HG03378 (cell line): Measurements from ENCODE around the gene FPR2.

Source experiments
- ATAC-seq: cut with Tn5 transposase; IDR thresholded peaks from one replicate; pipeline ENCODE4 v1.9.1; 2021; ENCODE audit warnings: mild to moderate bottlenecking, moderate library complexity; ENCODE audit not compliant: unreplicated experiment

The FPR2 gene

DNA sequence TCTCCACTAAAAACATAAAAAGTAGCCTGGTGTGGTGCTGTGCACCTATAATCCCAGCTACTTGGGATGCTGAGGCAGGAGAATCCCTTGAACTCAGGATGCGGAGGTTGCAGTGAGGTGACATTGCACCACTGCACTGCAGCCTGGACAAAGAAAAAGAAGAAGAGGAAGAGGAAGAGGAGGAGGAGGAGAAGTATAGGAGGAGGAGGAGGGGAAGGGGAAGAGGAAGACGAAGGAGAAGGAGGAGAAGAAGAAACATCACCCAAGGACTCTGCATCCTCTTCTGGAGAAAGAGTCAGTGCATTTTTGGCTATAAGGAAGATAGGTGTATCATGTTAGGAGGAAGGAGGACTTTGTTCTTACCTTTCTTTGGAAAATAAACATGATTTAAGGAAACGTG is 21.0 kb downstream of the FPR2 start:
- ATAC-seq = no peak

DNA sequence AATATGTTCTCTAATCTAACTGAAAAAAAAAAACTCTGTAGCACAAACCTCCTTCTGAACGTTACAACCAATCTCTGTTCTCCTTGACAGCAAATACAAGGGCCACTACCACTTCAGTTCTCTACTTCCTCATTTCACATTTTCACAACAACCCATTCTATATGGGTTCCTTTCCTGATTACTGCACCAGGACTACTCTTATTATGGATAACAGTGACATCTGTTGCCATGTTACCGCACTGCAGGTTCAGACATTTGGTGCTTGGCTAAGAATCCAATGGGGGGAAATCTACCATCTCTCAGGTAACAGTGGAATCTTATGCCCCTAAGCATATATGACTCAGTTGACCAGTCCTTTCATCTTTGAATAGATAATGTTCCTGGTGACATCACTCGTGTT is 22.4 kb downstream of the FPR2 start:
- no peak for ATAC-seq

- no peak for ATAC-seq
Observed at GRCh38 chr19:51784109-51784785, 23.3 kb downstream of the FPR2 start.

- ATAC-seq = no peak
Observed at GRCh38 chr19:51784922-51785690, 24.1 kb downstream of the FPR2 start.

- no peak for ATAC-seq
Observed at GRCh38 chr19:51786646-51787494, 25.9 kb downstream of the FPR2 start.

GRCh38 chr19:51788029-51788428 is 27.0 kb downstream of the FPR2 start:
- ATAC-seq = no peak

DNA sequence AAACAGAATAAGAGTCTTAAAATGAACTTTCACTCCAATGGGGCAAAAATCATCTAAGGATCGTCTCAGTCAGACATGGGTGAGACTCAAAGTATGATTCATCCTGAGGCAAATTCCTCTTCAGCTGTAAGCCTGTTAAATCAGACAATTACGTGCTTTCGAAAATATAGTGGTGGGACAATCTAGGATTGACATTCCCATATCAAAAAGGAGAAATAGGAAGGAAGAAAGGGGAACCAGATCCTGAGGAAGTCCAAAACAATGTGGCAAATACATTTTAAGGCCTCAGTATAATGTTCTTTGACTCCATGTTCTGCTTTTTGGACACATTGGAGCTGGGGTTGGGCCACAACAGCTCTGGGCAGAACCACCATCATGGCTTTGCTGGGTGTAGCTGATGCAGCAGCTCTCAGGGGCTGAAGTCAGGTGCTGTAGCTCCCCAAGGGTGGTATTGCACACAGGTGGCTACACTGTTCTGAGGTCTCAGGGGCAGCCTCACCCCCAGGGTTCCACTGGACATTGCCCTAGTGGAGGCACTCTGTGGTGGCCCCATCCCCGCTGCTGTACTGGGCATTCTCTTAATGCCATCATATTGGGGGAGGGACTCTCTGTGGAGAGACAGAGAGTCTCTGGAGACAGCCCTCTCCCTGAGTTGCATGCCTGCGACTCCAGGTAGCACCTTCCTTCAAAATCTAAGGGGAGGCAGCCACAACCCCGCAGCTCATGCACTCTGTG is 28.2 kb downstream of the FPR2 start:
- no peak for ATAC-seq

DNA sequence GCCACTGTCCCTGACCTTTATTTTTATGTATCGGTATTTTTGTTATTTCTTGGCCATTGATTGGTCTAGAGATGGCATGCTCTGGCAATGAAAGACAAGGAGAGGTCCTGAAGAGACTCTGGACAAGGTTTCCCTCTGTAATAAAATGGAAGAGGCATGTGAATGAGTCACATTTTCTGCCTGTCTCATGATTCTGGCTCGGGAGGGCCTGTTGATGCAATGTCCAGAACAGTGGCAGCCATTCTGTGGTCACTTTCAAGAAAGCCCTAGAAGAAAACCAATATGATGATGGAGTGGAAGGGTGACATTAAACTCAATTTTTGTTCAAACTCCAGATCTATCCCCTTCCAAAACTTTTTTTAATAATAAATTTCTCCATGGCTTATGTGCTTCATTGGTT is 32.0 kb downstream of the FPR2 start:
- ATAC-seq = no peak

DNA sequence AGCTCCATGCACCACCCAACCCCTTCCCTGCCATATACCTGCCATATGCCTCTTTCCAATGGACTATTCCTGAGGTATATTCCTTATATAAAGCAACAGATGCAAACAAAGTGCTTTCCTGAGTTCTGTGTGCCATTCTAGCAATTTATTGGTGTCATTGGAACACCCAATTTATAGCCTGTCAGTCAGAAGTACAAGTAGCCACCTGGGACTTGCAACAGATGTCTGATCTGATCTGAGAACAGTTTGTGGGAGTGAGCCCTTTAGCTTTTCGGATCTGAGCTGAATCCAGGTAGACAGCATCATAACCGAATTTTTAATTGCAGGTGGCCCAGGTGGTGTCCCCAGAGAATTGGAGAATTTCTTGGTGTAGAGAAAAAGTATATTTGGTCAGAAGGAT is 33.0 kb downstream of the FPR2 start:
- no peak for ATAC-seq

GRCh38 chr19:51794885-51795490 is 34.0 kb downstream of the FPR2 start, which contains the start of gene FPR3:
Gene FPR3, plus strand, starts transcription at chr19:51795157. Its CDS starts 28,592 bp downstream, at chr19:51823749.
- ATAC-seq = no peak

DNA sequence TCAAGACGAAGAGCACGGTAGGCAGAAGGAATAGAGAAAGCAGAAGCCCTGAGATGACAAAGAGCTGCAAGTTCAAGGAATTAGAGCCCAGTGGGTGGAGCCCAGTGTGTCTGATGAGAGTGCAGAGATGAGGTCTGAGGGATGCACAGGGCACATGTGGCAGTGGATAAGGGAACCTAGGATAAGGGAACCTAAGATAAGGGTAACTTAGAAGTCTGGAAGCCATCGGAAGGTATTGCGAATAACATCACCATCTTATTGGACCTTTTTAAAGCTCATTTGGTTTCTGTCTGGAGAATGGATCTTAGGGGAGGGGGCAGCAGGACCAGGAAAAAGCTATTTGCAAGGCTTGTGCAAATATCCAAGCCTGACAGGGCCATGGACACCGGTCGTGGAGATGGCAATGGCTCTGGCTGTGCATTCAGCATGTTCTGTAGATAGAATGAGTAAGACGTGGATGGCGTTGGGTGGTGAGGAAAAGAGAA is 35.3 kb downstream of the FPR2 start:
- ATAC-seq = no peak

DNA sequence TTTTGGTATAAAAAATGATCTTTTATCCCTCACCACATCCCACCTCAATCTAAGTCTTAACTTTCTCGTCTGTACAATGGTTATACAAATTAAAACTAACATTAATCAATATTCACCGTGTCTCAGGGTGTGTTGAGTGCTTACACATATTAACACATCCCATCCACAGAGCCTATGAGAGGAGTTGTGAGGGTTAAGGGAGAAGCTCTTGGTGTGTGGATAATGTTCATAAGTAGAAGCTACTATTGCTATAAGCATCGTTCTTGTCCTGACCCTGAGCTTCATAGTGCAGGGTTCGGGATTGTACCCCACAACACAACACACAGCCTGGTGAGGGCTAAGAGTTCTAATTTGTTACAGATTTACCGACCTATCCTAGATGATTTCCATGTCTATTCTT is 36.5 kb downstream of the FPR2 start:
- ATAC-seq = no peak

DNA sequence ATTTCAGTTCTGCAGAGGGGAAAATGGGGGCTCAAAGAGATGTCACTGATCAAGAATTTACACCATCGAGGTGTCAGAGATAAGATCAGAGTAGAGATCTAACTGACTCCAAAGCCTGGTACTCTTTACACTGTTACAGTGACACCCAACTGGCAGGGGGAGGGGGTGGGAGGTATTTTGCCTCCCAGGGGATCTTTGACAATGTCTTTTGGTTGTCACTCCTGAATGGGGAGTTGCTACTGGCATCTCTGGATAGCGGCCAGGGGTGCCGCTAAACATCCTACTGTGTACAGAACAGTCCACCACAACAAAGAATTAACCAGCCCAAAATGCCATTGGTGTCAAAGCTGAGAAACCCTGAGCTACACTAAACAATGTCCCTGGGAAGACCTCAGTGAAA is 37.1 kb downstream of the FPR2 start:
- no peak for ATAC-seq

GRCh38 chr19:51799034-51799773 is 38.2 kb downstream of the FPR2 start:
- ATAC-seq = no peak

DNA sequence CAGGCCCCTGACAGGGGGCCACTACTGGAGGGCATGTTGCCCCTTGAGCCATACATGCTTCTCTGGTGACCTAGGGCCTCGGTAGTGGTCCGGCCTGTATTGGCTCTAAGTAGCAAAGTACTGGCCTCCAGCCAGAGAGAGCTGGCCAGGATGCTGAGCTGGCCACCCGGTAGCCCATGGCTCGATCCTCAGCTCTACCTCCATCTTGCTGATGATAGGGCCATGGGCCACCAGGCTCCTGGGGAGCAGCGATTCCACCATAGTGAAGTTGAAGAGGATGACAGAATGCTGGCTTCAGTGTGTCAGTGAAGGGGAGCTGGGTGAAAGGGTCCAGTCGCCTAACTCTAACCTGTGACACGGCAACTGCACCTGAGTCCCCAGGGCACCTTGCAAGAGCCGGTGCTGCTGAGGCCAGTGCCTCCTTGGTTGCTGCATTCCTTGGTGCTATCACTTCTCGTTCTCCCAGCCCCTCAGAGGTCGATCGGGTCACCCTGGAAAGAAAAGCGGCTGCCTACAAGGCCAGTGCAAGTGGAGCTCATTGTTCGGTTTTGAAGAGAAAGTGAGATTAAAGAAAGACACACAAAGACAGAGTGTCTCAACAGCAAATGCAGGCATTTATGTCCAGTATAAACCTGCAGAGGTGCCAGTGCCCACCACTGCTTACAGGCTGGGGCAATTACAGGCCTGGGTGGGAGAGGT is 38.9 kb downstream of the FPR2 start:
- no peak for ATAC-seq

DNA sequence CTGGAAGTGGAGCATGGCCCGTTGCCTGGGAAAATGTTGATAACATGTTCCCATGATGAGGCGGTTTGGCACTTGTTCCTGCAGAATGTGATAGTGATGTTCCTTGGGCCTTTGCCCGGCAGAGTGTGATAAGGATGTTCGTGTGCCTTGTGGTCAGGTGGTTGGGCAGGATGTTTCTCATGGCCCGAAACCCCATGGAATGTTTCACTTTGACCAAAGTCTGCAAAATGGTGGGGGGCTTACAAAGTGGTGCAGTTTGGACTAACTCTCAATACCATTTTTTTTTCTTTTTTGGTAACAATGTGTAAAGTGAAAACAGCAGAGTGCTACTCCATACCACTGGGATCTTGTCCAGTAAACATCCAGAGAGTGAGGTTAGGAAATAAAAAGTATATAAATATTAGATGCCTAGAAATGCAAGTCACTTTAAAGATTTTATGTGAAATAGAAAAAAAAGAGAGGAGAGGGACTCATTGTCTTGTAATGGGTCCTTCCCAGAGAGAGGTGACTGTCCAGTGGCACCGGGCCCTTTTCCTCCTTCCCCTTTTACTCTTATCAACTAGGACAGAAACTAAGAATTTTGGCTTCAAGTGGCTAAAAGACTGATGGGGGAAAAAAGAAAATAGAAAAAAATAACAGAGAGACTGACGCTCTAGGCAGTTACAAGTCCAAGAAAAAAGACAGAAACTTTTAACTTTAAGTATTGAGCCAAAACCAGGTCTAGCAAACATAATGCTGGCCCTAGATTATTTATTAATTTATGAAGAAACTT is 39.7 kb downstream of the FPR2 start:
- no peak for ATAC-seq

DNA sequence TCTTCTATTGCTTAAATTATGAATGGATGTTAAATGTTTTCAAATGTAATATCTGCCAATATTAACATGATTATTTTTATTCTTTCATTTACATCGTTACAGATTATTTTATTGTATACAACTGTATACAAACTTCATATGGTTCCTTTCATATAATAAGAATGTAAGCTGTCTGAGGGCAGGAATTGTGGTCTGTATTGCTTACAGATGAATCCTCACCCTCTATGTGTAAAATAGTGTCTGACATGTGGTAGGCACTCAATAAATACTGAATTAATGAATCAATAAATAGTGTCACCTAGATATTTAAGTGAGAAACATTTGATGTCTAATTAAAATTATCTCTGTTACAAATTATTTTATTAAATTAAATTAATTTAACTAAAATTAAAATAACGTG is 41.8 kb downstream of the FPR2 start:
- no peak for ATAC-seq

DNA sequence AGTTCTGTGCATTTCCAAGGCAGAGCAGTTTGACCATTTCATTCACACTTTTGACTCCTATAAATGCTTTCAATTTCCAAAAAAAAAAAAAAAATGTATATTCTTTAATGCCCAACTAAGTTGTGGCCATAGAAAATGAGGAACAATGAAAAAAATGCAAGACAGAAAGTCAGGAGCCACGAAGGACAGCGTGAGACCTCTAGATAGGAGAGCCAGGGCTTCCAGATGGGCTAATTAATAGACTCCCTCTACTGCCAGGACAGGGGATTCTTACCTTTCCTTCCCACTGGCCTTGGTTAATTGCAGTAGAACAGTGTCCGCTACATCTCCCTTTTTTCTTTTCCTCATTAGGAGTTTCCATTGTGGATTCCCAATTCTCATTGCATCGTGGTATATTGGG is 42.5 kb downstream of the FPR2 start:
- no peak for ATAC-seq
